PFSK-1 (cell line): ENCODE data around the gene UBE2L3.

Source experiments
- POLR2AphosphoS5 ChIP-seq: IDR thresholded peaks from 2 replicates; pipeline ENCODE4 v1.6.1; 2012; ENCODE audit warnings: low read depth, mild to moderate bottlenecking, control low read depth, low read length, moderate library complexity
- REST ChIP-seq, 2 experiments: IDR thresholded peaks; 2 replicates each; pipeline versions ENCODE4 v1.6.1 to v1.8.0; 2011 to 2012; ENCODE audit warnings: low read depth in 2 of 2, low read length in 2 of 2, control low read depth in 1 of 2, inconsistent platforms in 1 of 2, mild to moderate bottlenecking in 1 of 2, moderate library complexity in 1 of 2; ENCODE audit not compliant: insufficient read depth in 1 of 2

GRCh38 chr22:21591695-21592094, 24.2 kb downstream of the UBE2L3 start:
- TF ChIP-seq REST (IDR thresholded peaks at IDR 0.05; ENCODE audit: insufficient read depth in 1 of 2, low read depth in 2 of 2, low read length in 2 of 2): no peak
- no peak for TF ChIP-seq POLR2AphosphoS5
